GM23338 (cell line): Measurements from ENCODE around the gene LPP. TPM values are rescaled to one million over a fixed set of nuclear protein-coding genes. Genes with fewer than 3 reads are reported as not detected.

Source experiments
- ATAC-seq: fragments of 200-7000 bp; cut with Tn5 transposase; 3 replicates; pipeline ENCODE4 v1.9.1; 2020
- DNase-seq: peaks from one replicate; pipeline ENCODE4 v3.0.0-alpha.2; 2015; ENCODE audit warnings: low spot score
- H2AFZ ChIP-seq: fragments of 200-600 bp; sonication (generic); 2 replicates; pipeline ENCODE4 v1.8.0; 2016; ENCODE audit warnings: antibody characterized with exemption, mild to moderate bottlenecking, moderate library complexity
- H3F3A ChIP-seq: fragments of 200-600 bp; sonication (generic); replicated peaks from 2 replicates; pipeline ENCODE4 v1.8.0; 2017; ENCODE audit warnings: antibody characterized with exemption, mixed run types, low read depth
- H3K27ac ChIP-seq: fragments of 200-600 bp; sonication (generic); 2 replicates; pipeline ENCODE4 v1.6.1; 2016; ENCODE audit warnings: low read depth
- H3K27me3 ChIP-seq: fragments of 200-600 bp; sonication (generic); 2 replicates; pipeline ENCODE4 v1.8.0; 2016; ENCODE audit warnings: mild to moderate bottlenecking, mixed run types, moderate library complexity; ENCODE audit not compliant: insufficient read depth
- H3K36me3 ChIP-seq: fragments of 200-600 bp; sonication (generic); 2 replicates; pipeline ENCODE4 v1.8.0; 2016; ENCODE audit warnings: mild to moderate bottlenecking; ENCODE audit not compliant: insufficient read depth
- H3K4me1 ChIP-seq: fragments of 200-600 bp; sonication (generic); 2 replicates; pipeline ENCODE4 v1.8.0; 2016; ENCODE audit warnings: mild to moderate bottlenecking, moderate library complexity; ENCODE audit not compliant: insufficient read depth
- H3K4me2 ChIP-seq: fragments of 200-600 bp; sonication (generic); 2 replicates; pipeline ENCODE4 v1.7.1; 2017; ENCODE audit warnings: mixed run types
- H3K4me3 ChIP-seq: fragments of 200-600 bp; sonication (generic); 2 replicates; pipeline ENCODE4 v1.6.1; 2016; ENCODE audit warnings: mixed run types
- H3K79me2 ChIP-seq: fragments of 200-600 bp; sonication (generic); replicated peaks from 2 replicates; pipeline ENCODE4 v1.8.0; 2017; ENCODE audit warnings: mild to moderate bottlenecking; ENCODE audit not compliant: insufficient read depth
- H3K9me2 ChIP-seq: fragments of 200-600 bp; sonication (generic); 2 replicates; pipeline ENCODE4 v1.8.0; 2017; ENCODE audit not compliant: insufficient read depth
- H4K20me1 ChIP-seq: fragments of 200-600 bp; sonication (generic); replicated peaks from 2 replicates; pipeline ENCODE4 v1.8.0; 2017; ENCODE audit warnings: mild to moderate bottlenecking; ENCODE audit not compliant: insufficient read depth
- H3K27ac Mint-ChIP-seq: 2 replicates; pipeline ENCODE4 v1.8.0; 2020; ENCODE audit warnings: inconsistent platforms, mild to moderate bottlenecking, moderate library complexity, mixed read lengths
- H3K27me3 Mint-ChIP-seq: 3 replicates; pipeline ENCODE4 v1.8.0; 2022; ENCODE audit warnings: low read depth, mild to moderate bottlenecking, moderate library complexity, mixed read lengths, inconsistent platforms; ENCODE audit not compliant: insufficient read depth, poor library complexity
- H3K36me3 Mint-ChIP-seq: 3 replicates; pipeline ENCODE4 v1.8.0; 2021; ENCODE audit warnings: low read depth, mild to moderate bottlenecking, inconsistent platforms, moderate library complexity, mixed read lengths
- H3K4me1 Mint-ChIP-seq: 3 replicates; pipeline ENCODE4 v1.8.0; 2020; ENCODE audit warnings: mild to moderate bottlenecking, inconsistent platforms, mixed read lengths
- H3K4me3 Mint-ChIP-seq: 3 replicates; pipeline ENCODE4 v1.8.0; 2021; ENCODE audit warnings: moderate library complexity, mild to moderate bottlenecking, inconsistent platforms, mixed read lengths
- H3K9me3 Mint-ChIP-seq: 3 replicates; pipeline ENCODE4 v1.8.0; 2020; ENCODE audit warnings: moderate library complexity, mild to moderate bottlenecking, inconsistent platforms, mixed read lengths
- ETS1 ChIP-seq: IDR thresholded peaks from 2 replicates; pipeline ENCODE4 v1.6.1; 2016; ENCODE audit warnings: antibody characterized with exemption
- JUNB ChIP-seq: IDR thresholded peaks from one replicate; pipeline ENCODE4 v1.6.1; 2016; ENCODE audit warnings: antibody characterized with exemption; ENCODE audit not compliant: unreplicated experiment
- NANOG ChIP-seq: IDR thresholded peaks from 2 replicates; pipeline ENCODE4 v1.6.1; 2016; ENCODE audit warnings: antibody characterized with exemption, borderline replicate concordance
- POLR2AphosphoS5 ChIP-seq: IDR thresholded peaks from 2 replicates; pipeline ENCODE4 v1.6.1; 2016; ENCODE audit warnings: antibody characterized with exemption, low read depth
- STAT1 ChIP-seq: IDR thresholded peaks from one replicate; pipeline ENCODE4 v1.6.1; 2016; ENCODE audit warnings: antibody characterized with exemption; ENCODE audit not compliant: unreplicated experiment
- ZNF114 ChIP-seq: fragments of 250-450 bp; sonication (Bioruptor Pico); IDR thresholded peaks from 2 replicates; pipeline ENCODE4 v1.5.0; 2020; ENCODE audit warnings: mild to moderate bottlenecking, moderate library complexity
- ZNF331 ChIP-seq: fragments of 250-450 bp; sonication (Bioruptor Pico); IDR thresholded peaks from 2 replicates; pipeline ENCODE4 v1.5.0; 2020; ENCODE audit warnings: low read depth, mild to moderate bottlenecking, moderate library complexity
- ZNF462 ChIP-seq: fragments of 250-450 bp; sonication (Bioruptor Pico); IDR thresholded peaks from 2 replicates; pipeline ENCODE4 v1.5.0; 2020; ENCODE audit warnings: mild to moderate bottlenecking, moderate library complexity
- polyA plus RNA-seq: library from polyadenylated mRNA; unstranded; fragments of >200 nt; fragmentation: Nextera tagmentation; extraction: Ambion mirVana; gene quantifications from 2 replicates; pipeline ENCODE4 v1.2.1, GENCODE V29; 2016
- total RNA-seq: library from RNA; depleted of rRNA; stranded (reverse); fragments of >200 nt; shearing (Covaris generic); gene quantifications from 2 replicates; pipeline ENCODE4 v1.2.3, GENCODE V29; 2014
- TF ChIP-seq, protein P1 (sequence below), 2 experiments: fragments of 200-600 bp in 1 of 2; sonication (generic) in 1 of 2; conservative IDR thresholded peaks; 2 replicates each; pipeline versions ENCODE4 v1.5.1 to v1.6.1; 2016 to 2017; ENCODE audit warnings: antibody characterized with exemption in 2 of 2, low read depth in 2 of 2, mild to moderate bottlenecking in 2 of 2, moderate library complexity in 1 of 2

The LPP gene
- total and polyA plus RNA-seq, 2 experiments from 2014 or later, result 23.0 to 35.2 TPM

DNA sequence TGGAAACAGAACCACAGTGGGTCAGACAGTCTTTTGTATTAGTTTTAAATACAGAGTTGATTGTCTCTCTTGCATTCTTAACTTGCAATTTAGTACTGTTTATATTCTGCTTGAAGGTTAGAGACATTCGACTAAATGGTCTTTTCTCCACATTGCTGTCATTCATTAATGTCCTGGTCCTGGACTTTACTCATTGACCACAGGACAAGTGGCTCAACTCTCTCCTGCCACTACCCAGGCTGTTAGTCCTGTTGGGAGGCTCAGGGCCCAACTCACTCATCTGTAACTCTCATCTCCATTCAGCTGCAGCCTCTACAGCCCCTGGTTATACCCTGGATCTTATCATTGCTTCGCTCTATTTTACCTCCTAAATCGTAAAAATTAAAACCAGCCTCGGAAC lies 427.4 kb downstream of the LPP start:
- Histone ChIP-seq H3K9me2 (no peaks in the 10 kb centered on the region), H2AFZ (no peak overlapping the region), H3F3A (no peaks in the 10 kb centered on the region), H3K4me3 (no peak overlapping the region), H3K79me2 (no peaks in the 10 kb centered on the region), H3K36me3 (no peaks in the 10 kb centered on the region), H3K4me2 (no peak overlapping the region), H3K4me1 (peaks cover 19% of the 10 kb centered on the region), H3K27me3 (no peaks in the 10 kb centered on the region), H3K27ac (no peak overlapping the region), H4K20me1 (no peaks in the 10 kb centered on the region)
- Mint-ChIP-seq H3K36me3 (no peaks in the 10 kb centered on the region), H3K4me3 (no peak overlapping the region), H3K27me3 (peaks cover 2% of the 10 kb centered on the region), H3K9me3 (no peaks in the 10 kb centered on the region), H3K4me1 (peaks cover 8% of the 10 kb centered on the region), H3K27ac (no peak overlapping the region)
- TF ChIP-seq POLR2AphosphoS5 (no peak), ZNF331 (CRISPR knock-in tag) (no peak), STAT1 (no peak), ETS1 (no peak)
- TF ChIP-seq, protein P1, sequence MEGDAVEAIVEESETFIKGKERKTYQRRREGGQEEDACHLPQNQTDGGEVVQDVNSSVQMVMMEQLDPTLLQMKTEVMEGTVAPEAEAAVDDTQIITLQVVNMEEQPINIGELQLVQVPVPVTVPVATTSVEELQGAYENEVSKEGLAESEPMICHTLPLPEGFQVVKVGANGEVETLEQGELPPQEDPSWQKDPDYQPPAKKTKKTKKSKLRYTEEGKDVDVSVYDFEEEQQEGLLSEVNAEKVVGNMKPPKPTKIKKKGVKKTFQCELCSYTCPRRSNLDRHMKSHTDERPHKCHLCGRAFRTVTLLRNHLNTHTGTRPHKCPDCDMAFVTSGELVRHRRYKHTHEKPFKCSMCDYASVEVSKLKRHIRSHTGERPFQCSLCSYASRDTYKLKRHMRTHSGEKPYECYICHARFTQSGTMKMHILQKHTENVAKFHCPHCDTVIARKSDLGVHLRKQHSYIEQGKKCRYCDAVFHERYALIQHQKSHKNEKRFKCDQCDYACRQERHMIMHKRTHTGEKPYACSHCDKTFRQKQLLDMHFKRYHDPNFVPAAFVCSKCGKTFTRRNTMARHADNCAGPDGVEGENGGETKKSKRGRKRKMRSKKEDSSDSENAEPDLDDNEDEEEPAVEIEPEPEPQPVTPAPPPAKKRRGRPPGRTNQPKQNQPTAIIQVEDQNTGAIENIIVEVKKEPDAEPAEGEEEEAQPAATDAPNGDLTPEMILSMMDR (conservative IDR thresholded peaks at IDR 0.05; ENCODE audit: low read depth in 2 of 2), result no peak
- DNase-seq, result no peak
- no peak for ATAC-seq

GRCh38 chr3:188581792-188582191 lies 427.8 kb downstream of the LPP start:
- no peak overlapping the region for H2AFZ ChIP-seq
- H4K20me1 ChIP-seq, result no peaks in the 10 kb centered on the region
- H3K27me3 Mint-ChIP-seq, result peaks cover 2% of the 10 kb centered on the region
- no peak for TF ChIP-seq ZNF114 (CRISPR knock-in tag)
- no peak for TF ChIP-seq JUNB
- no peak for TF ChIP-seq ZNF462 (CRISPR knock-in tag)
- no peak for TF ChIP-seq NANOG
- H3F3A ChIP-seq, result no peaks in the 10 kb centered on the region
- H3K4me1 Mint-ChIP-seq, result peaks cover 8% of the 10 kb centered on the region
- ATAC-seq, result no peak
- peaks cover 19% of the 10 kb centered on the region for H3K4me1 ChIP-seq
- H3K27ac ChIP-seq, result no peak overlapping the region
- H3K36me3 ChIP-seq, result no peaks in the 10 kb centered on the region
- H3K4me3 ChIP-seq, result no peak overlapping the region
- H3K9me3 Mint-ChIP-seq, result no peaks in the 10 kb centered on the region
- H3K4me2 ChIP-seq, result no peak overlapping the region
- no peaks in the 10 kb centered on the region for H3K36me3 Mint-ChIP-seq
- no peaks in the 10 kb centered on the region for H3K27me3 ChIP-seq
- no peaks in the 10 kb centered on the region for H3K79me2 ChIP-seq
- no peak overlapping the region for H3K4me3 Mint-ChIP-seq
- DNase-seq, result no peak
- H3K27ac Mint-ChIP-seq, result no peak overlapping the region
- H3K9me2 ChIP-seq, result no peaks in the 10 kb centered on the region
